ENCODE measurements around the gene ATP2A3. TPM values are rescaled to one million over a fixed set of nuclear protein-coding genes. Genes with fewer than 3 reads are reported as not detected.

ATP2A3 gene
- polyA plus RNA-seq, 2 donors, result 5.8 to 7.8 TPM

DNA sequence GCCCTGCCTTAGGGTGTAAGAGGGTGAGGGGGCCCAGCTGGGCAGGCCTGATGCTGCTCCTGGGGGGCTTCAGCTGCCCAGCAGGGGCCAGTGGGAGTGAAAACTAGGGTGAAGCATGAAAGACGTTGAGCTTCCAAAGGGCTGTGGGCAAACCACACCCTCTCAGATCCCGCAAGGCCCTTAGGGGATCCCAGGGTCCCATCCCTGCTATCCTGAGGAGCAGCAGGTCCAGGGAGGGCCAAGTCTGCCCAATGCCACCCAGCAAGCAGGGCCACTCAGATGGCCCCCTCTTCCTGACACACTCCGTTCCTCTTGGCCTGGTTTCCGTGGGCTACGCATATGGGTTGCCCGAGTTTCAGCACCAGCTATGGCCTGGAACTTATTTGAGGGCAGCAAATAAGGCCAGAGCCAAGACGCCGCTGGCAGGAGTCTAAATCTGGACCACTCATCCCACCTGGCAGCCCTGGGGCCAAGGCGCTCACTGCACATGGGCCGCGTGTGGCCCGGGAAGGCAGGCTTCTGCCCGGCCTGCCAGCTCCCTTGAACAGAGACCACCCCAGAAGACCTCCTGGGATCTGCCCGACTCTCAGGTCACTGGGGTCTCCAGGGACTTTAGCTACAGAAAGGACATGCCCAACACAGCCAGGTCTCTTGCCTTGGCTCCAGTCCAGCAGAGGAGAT lies 4.2 kb downstream of the ATP2A3 start:
- Histone ChIP-seq H3K27me3 (ENCODE audit: control insufficient read depth in 1 of 2, insufficient read depth in 2 of 2, low read length in 2 of 2) (no peaks in the 10 kb centered on the region), H3K9me3 (ENCODE audit: control insufficient read depth in 2 of 2, insufficient read depth in 1 of 2, low read depth in 1 of 2, low read length in 1 of 2) (no peaks in the 10 kb centered on the region), H3K4me1 (ENCODE audit: control insufficient read depth in 2 of 2, insufficient read depth in 2 of 2, low read length in 1 of 2) (peaks cover 10 to 11% of the 10 kb centered on the region in 2 donors)

GRCh38 chr17:3959295-3959899 lies 4.8 kb downstream of the ATP2A3 start:
- Histone ChIP-seq H3K9me3 (ENCODE audit: control insufficient read depth in 2 of 2, insufficient read depth in 1 of 2, low read depth in 1 of 2, low read length in 1 of 2) (no peaks in the 10 kb centered on the region), H3K4me3 (ENCODE audit: low read depth in 1 of 2, low read length in 2 of 2) (no peak overlapping the region), H3K36me3 (ENCODE audit: control insufficient read depth in 2 of 2, insufficient read depth in 2 of 2, low read length in 1 of 2) (no peaks in the 10 kb centered on the region), H3K27ac (ENCODE audit: low read depth in 2 of 2, low read length in 1 of 2) (no peak overlapping the region), H3K4me1 (ENCODE audit: control insufficient read depth in 2 of 2, insufficient read depth in 2 of 2, low read length in 1 of 2) (peaks cover 10 to 11% of the 10 kb centered on the region in 2 donors), H3K27me3 (ENCODE audit: control insufficient read depth in 1 of 2, insufficient read depth in 2 of 2, low read length in 2 of 2) (no peaks in the 10 kb centered on the region)
- 49 to 54% methylated on average over 15 of the region's 15 CpGs for WGBS, 2 donors

More for the DNA sequence above, 4.2 kb downstream of the ATP2A3 start:
- H3K4me3 ChIP-seq (ENCODE audit: low read depth in 1 of 2, low read length in 2 of 2), result no peak overlapping the region
- peak overlapping the region in 1 of 2 donors; percentile 47 for H3K27ac ChIP-seq (ENCODE audit: low read depth in 2 of 2, low read length in 1 of 2)
- no peaks in the 10 kb centered on the region for H3K36me3 ChIP-seq (ENCODE audit: control insufficient read depth in 2 of 2, insufficient read depth in 2 of 2, low read length in 1 of 2)
- 88 to 89% methylated on average over 14 of the region's 14 CpGs for WGBS, 2 donors

DNA sequence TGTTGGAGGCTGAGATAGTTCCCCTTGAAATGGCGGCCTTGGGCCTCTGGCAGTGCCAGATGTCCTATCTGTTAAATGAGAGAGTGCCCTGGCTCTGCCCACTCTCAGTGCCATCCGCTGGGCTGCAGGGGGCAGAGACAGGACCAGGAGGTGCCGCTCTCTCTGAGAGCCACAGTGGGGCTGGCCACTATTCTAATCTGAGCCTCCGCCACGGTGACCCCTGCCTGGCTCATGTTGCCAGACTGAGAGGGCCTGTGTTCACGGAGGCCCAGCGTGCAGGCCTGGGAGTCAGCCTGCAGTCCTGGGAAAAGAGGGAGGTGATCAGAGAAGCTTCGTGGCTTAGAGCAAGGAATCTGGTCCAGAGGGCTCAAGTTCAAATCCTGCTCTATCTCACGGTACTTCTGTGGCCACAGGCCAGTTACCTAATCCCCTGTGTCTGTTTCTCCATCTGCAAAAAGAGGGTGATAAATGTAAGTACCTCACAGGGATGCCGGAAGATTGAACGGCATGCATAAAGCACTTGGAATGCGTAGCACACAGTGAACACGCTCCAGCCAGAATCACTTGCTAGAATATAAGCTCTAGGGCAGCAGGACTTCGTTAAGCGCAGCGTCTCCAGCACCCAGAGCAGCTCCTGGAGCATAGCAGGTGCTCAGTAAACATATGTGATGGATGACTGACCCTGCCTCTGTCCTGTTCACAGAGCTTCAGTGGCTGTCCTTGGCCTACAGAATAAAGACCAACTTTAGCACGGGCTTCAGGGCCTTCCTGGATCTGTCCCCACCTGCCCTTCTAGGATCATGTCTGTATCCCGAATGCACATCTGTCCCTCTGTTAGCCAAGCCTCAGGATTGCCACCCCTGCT lies 6.3 kb downstream of the ATP2A3 start:
- Histone ChIP-seq H3K9me3 (ENCODE audit: control insufficient read depth in 2 of 2, insufficient read depth in 1 of 2, low read depth in 1 of 2, low read length in 1 of 2) (no peaks in the 10 kb centered on the region), H3K27me3 (ENCODE audit: control insufficient read depth in 1 of 2, insufficient read depth in 2 of 2, low read length in 2 of 2) (no peaks in the 10 kb centered on the region), H3K36me3 (ENCODE audit: control insufficient read depth in 2 of 2, insufficient read depth in 2 of 2, low read length in 1 of 2) (no peaks in the 10 kb centered on the region), H3K4me3 (ENCODE audit: low read depth in 1 of 2, low read length in 2 of 2) (no peak overlapping the region), H3K27ac (ENCODE audit: low read depth in 2 of 2, low read length in 1 of 2) (no peak overlapping the region), H3K4me1 (ENCODE audit: control insufficient read depth in 2 of 2, insufficient read depth in 2 of 2, low read length in 1 of 2) (peaks cover 10 to 11% of the 10 kb centered on the region in 2 donors)
- 76 to 79% methylated on average over 18 of the region's 18 CpGs for WGBS, 2 donors

DNA sequence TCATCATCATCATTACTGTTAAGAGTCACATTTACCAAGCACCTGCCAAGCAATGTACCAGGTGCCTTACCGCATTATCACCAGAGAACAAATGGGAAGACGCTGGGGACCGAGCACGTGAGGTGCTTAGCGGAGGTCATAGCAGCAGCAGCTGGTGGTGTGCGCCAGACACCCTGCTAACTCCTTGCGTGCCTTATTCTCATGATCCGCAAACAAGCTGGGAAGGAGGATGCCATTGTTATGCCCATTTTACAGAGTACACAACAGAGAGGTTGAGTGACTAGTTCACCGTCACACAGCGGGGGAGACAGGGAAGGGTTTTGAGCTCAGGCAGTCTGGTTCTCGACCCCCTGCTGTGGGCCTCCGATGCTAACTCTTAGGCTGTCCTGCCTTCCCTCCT lies 7.3 kb downstream of the ATP2A3 start:
- no peaks in the 10 kb centered on the region for H3K27me3 ChIP-seq (ENCODE audit: control insufficient read depth in 1 of 2, insufficient read depth in 2 of 2, low read length in 2 of 2)
- no peak overlapping the region for H3K4me3 ChIP-seq (ENCODE audit: low read depth in 1 of 2, low read length in 2 of 2)
- 93 to 94% methylated on average over 12 of the region's 12 CpGs for WGBS, 2 donors
- H3K4me1 ChIP-seq (ENCODE audit: control insufficient read depth in 2 of 2, insufficient read depth in 2 of 2, low read length in 1 of 2), result peaks cover 6 to 11% of the 10 kb centered on the region in 2 donors
- H3K36me3 ChIP-seq (ENCODE audit: control insufficient read depth in 2 of 2, insufficient read depth in 2 of 2, low read length in 1 of 2), result no peaks in the 10 kb centered on the region
- H3K27ac ChIP-seq (ENCODE audit: low read depth in 2 of 2, low read length in 1 of 2), result no peak overlapping the region
- no peaks in the 10 kb centered on the region for H3K9me3 ChIP-seq (ENCODE audit: control insufficient read depth in 2 of 2, insufficient read depth in 1 of 2, low read depth in 1 of 2, low read length in 1 of 2)

- H3K27ac ChIP-seq (ENCODE audit: low read depth in 2 of 2, low read length in 1 of 2), result no peak overlapping the region
- H3K4me1 ChIP-seq (ENCODE audit: control insufficient read depth in 2 of 2, insufficient read depth in 2 of 2, low read length in 1 of 2), result peaks cover 6 to 11% of the 10 kb centered on the region in 2 donors
- no peaks in the 10 kb centered on the region for H3K9me3 ChIP-seq (ENCODE audit: control insufficient read depth in 2 of 2, insufficient read depth in 1 of 2, low read depth in 1 of 2, low read length in 1 of 2)
- no peaks in the 10 kb centered on the region for H3K27me3 ChIP-seq (ENCODE audit: control insufficient read depth in 1 of 2, insufficient read depth in 2 of 2, low read length in 2 of 2)
- H3K36me3 ChIP-seq (ENCODE audit: control insufficient read depth in 2 of 2, insufficient read depth in 2 of 2, low read length in 1 of 2), result no peaks in the 10 kb centered on the region
- WGBS, 2 donors, result 67 to 69% methylated on average over 15 of the region's 15 CpGs
- H3K4me3 ChIP-seq (ENCODE audit: low read depth in 1 of 2, low read length in 2 of 2), result no peak overlapping the region
Measured at GRCh38 chr17:3956327-3956957, 7.8 kb downstream of the ATP2A3 start.

- Histone ChIP-seq H3K9me3 (ENCODE audit: control insufficient read depth in 2 of 2, insufficient read depth in 1 of 2, low read depth in 1 of 2, low read length in 1 of 2) (no peaks in the 10 kb centered on the region), H3K36me3 (ENCODE audit: control insufficient read depth in 2 of 2, insufficient read depth in 2 of 2, low read length in 1 of 2) (no peaks in the 10 kb centered on the region), H3K27ac (ENCODE audit: low read depth in 2 of 2, low read length in 1 of 2) (no peak overlapping the region), H3K4me3 (ENCODE audit: low read depth in 1 of 2, low read length in 2 of 2) (no peak overlapping the region), H3K4me1 (ENCODE audit: control insufficient read depth in 2 of 2, insufficient read depth in 2 of 2, low read length in 1 of 2) (peaks cover 6 to 11% of the 10 kb centered on the region in 2 donors), H3K27me3 (ENCODE audit: control insufficient read depth in 1 of 2, insufficient read depth in 2 of 2, low read length in 2 of 2) (no peaks in the 10 kb centered on the region)
- 72 to 81% methylated on average over 10 of the region's 10 CpGs for WGBS, 2 donors
Measured at GRCh38 chr17:3955673-3955988, 8.6 kb downstream of the ATP2A3 start.

DNA sequence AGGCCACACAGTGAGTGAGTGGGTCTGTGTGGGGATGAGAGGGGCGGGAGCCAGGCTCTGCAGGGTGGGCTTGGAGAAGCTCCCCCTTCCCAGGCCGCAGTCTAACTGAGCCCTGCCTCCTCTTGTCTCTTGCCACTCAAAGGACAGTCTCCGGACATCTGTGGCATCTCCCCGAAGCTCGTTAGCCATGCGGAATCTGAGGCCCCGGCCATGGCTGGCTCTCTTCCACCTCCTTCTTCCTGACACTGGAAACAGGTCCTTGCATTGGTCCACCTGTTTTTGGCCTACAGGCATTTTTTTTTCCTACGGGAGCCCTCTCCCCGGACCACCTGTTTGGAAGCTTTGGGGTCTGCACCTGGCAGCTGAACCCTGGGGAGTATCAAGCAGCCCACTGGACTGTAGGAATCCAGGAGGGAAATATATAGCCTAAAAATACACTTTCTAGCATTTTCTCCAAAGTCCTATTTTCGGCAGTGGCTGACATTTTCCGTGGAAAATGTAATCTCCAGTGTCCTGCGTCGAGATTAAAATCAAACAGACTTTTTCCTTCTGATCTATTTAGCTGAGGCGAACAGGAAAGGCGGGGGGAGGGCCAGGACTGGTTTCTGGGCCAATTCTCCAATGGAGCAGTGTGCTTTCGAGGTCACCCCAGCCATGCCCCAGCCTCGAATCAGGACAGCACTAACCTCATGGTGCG lies 9.1 kb downstream of the ATP2A3 start:
- Histone ChIP-seq H3K27me3 (ENCODE audit: control insufficient read depth in 1 of 2, insufficient read depth in 2 of 2, low read length in 2 of 2) (no peaks in the 10 kb centered on the region), H3K4me3 (ENCODE audit: low read depth in 1 of 2, low read length in 2 of 2) (no peak overlapping the region), H3K27ac (ENCODE audit: low read depth in 2 of 2, low read length in 1 of 2) (no peak overlapping the region), H3K36me3 (ENCODE audit: control insufficient read depth in 2 of 2, insufficient read depth in 2 of 2, low read length in 1 of 2) (no peaks in the 10 kb centered on the region), H3K9me3 (ENCODE audit: control insufficient read depth in 2 of 2, insufficient read depth in 1 of 2, low read depth in 1 of 2, low read length in 1 of 2) (no peaks in the 10 kb centered on the region), H3K4me1 (ENCODE audit: control insufficient read depth in 2 of 2, insufficient read depth in 2 of 2, low read length in 1 of 2) (peaks cover 6 to 9% of the 10 kb centered on the region in 2 donors)
- WGBS, 2 donors, result 68 to 71% methylated on average over 18 of the region's 18 CpGs

GRCh38 chr17:3954086-3954485 lies 10.2 kb downstream of the ATP2A3 start:
- Histone ChIP-seq H3K27ac (ENCODE audit: low read depth in 2 of 2, low read length in 1 of 2) (no peak overlapping the region), H3K9me3 (ENCODE audit: control insufficient read depth in 2 of 2, insufficient read depth in 1 of 2, low read depth in 1 of 2, low read length in 1 of 2) (no peaks in the 10 kb centered on the region), H3K4me1 (ENCODE audit: control insufficient read depth in 2 of 2, insufficient read depth in 2 of 2, low read length in 1 of 2) (peaks cover 0 to under 1% of the 10 kb centered on the region in 2 donors), H3K4me3 (ENCODE audit: low read depth in 1 of 2, low read length in 2 of 2) (no peak overlapping the region), H3K36me3 (ENCODE audit: control insufficient read depth in 2 of 2, insufficient read depth in 2 of 2, low read length in 1 of 2) (peaks cover 0 to 2% of the 10 kb centered on the region in 2 donors), H3K27me3 (ENCODE audit: control insufficient read depth in 1 of 2, insufficient read depth in 2 of 2, low read length in 2 of 2) (no peaks in the 10 kb centered on the region)
- 93 to 94% methylated on average over 10 of the region's 10 CpGs for WGBS, 2 donors

DNA sequence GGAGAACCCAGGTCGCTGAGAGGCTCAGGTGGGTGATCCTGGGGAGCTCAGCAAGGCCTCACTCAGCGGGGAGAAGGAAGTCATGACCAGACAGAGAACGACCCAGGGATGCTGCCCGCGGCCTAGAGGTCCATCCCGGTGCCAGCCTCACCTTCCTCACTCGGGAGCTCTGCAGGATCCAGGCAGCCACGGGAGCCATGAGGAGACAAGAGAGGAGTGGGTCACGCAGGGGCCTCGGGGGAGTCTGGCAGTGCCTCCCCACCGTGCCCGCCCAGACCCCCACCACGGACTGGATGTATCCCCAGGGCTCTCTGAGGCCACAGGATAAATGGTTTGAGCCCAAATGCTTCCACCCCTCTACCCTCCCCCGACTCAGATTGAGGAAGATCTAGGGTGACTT lies 10.7 kb downstream of the ATP2A3 start:
- Histone ChIP-seq H3K36me3 (ENCODE audit: control insufficient read depth in 2 of 2, insufficient read depth in 2 of 2, low read length in 1 of 2) (peaks cover 0 to 2% of the 10 kb centered on the region in 2 donors), H3K9me3 (ENCODE audit: control insufficient read depth in 2 of 2, insufficient read depth in 1 of 2, low read depth in 1 of 2, low read length in 1 of 2) (no peaks in the 10 kb centered on the region), H3K27me3 (ENCODE audit: control insufficient read depth in 1 of 2, insufficient read depth in 2 of 2, low read length in 2 of 2) (no peaks in the 10 kb centered on the region), H3K4me1 (ENCODE audit: control insufficient read depth in 2 of 2, insufficient read depth in 2 of 2, low read length in 1 of 2) (no peaks in the 10 kb centered on the region), H3K27ac (ENCODE audit: low read depth in 2 of 2, low read length in 1 of 2) (no peak overlapping the region), H3K4me3 (ENCODE audit: low read depth in 1 of 2, low read length in 2 of 2) (no peak overlapping the region)
- 87 to 89% methylated on average over 14 of the region's 14 CpGs for WGBS, 2 donors

All from esophagus (tissue), 2 donors.